ENCODE measurements around the gene FBRSL1. TPM values are rescaled to one million over a fixed set of nuclear protein-coding genes. Genes with fewer than 3 reads are reported as not detected.
"Not testable (repeated sequence)": the region's sequence is repeated elsewhere in the genome, so short reads cannot be mapped to it uniquely, and the experiment has no call there.

The FBRSL1 gene
- 4.4 and 4.8 TPM in 2 replicates for total RNA-seq

DNA sequence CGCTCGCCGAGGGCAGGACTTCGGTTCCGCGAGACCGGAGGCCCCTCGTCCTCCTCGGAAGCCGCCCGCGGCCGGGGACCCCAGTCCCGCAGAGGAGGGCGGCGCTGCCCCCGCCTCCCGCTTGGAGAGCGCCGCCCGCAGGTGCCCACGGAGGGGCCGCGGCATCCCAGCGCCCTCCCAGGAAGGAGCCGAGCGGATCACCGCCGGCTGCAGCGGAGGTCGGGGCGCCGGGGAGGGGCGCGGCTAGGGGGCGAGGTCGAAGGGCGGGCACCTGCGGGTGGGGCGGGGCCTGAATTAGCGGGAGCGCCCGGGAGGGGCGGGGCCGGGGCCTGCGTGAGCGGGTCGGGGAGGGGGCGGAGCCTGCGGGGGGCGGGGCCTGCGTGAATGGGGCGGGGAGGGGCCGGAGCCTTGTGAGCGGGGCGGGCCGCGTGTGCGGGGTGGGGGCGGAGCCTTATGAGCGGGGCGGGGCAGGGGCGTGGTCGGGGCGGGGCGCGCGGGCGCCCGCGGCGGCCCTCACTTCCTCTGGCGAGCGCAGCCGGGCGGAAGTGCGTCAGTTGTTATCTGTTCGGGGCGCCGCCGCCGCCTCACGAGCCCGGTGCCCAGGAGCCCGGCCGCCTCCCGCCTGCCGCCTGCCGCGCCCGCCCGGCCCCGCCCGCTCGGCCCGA is at the start of gene FBRSL1:
Gene FBRSL1, plus strand, starts transcription at position 550 of the 665 bp plus-strand sequence.
- DNase-seq, result peak; percentile 90

- not testable (repeated sequence) for DNase-seq
These were observed 49.5 kb upstream of the FBRSL1 start for GRCh38 chr12:132440420-132440819.

- DNase-seq, result no peak
These were observed 47.8 kb upstream of the FBRSL1 start for GRCh38 chr12:132441871-132442863.

- DNase-seq, result no peak
These were observed 46.9 kb upstream of the FBRSL1 start for GRCh38 chr12:132443091-132443490.

DNA sequence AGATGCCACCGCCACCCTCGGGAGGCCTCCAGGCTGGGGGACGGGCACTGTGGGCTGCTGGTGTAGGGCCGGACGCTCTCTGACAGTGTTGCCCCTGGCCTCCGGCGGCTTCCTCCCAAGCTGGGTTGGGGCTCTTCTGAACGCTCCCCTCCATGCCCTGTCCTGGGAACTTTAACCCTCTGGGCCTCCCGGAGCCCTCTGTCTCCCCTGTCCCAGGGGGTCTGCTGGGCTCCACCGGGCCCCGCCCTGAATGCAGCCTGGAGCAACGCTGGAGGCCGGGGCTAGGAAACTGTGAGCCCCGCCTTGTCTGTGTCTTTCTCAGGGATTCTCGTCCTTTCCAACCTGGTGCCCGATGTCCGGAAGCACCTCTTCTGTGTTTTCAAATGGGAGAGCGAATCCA is 45.7 kb upstream of the FBRSL1 start:
- DNase-seq, result no peak

GRCh38 chr12:132444957-132445883 is 44.7 kb upstream of the FBRSL1 start:
- DNase-seq, result no peak

DNA sequence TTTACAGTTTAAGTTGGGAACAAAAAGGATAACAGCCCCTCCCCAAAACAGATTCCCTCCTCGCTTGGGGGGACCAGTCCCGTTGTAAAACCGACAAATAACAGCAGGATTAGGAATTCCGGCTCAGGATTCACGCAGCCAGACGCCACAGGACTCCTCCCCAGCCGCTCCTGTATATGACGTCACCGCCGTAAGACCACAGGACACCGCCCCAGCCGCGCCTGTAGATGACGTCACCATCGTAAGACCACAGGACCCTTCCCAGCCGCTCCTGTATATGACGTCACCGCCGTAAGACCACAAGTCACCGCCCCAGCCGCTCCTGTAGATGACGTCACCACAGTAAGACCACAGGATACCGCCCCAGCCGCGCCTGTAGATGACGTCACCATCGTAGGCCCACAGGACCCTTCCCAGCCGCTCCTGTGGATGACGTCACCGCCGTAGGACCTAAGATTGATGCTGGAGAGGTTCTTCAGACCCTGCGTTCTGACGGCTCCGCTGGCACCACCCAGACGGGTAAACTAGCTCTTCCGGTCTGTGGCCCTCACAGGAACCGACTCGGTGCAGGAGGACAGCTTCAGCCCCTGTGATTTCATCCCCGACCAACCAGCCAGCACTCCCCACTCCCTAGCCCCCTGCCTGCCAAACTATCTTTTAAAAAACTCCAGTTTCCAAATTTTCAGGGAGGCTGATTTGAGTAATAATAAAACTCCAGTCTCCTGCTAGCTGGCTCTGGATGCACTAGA is 43.9 kb upstream of the FBRSL1 start:
- DNase-seq, result peak; percentile 69

DNA sequence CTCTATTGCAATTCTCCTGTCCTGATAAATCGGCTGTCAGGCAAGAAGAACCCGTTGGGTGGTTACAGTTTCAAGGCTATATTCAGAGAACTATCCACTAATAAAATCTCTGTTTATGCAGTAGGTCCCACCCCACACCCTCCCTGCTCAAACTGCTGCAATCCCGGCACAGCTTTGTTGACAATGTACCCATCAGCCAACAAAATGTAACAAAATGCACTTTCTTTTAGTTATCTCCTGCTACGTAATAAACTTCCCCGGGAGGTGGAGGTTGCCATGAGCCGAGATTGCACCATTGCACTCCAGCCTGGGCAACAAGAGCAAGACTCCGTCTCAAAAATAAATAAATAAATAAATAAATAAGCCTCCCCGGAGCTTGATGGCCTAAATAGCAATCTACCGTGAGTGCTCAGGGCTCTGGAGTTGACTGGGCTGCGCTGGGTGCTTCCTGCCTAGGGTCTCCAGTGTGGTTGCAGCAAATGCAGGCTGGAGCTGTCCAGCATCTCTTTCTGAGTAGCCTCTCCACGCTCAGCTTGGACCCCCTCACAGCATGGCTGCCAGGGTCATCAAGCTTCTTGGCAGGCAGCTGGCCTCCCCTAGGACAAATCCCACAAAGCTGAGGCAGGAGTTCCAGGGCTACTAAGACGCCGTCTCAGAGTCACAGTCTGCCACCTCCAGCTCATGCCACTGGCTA is 43.2 kb upstream of the FBRSL1 start:
- DNase-seq, result no peak

DNA sequence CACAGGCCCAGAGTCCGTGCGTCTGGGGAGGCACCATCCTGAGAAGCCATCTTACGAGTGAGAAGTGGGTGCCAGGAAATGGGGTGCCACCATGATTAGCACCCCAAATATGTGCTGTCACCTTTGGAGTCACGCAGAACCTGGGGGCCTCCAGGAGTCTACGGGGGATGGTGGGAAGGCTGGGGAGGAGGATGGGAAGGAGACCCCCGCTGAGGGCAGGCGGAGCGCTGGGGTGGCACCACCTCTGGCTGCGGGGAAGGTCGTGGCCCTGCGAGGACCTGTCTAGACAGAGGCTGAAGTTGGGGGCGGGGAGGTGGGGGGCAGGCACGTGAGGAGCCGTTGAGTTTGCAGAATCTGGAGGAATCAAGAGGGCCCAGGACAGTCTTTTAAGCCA is 42.6 kb upstream of the FBRSL1 start:
- no peak for DNase-seq

DNA sequence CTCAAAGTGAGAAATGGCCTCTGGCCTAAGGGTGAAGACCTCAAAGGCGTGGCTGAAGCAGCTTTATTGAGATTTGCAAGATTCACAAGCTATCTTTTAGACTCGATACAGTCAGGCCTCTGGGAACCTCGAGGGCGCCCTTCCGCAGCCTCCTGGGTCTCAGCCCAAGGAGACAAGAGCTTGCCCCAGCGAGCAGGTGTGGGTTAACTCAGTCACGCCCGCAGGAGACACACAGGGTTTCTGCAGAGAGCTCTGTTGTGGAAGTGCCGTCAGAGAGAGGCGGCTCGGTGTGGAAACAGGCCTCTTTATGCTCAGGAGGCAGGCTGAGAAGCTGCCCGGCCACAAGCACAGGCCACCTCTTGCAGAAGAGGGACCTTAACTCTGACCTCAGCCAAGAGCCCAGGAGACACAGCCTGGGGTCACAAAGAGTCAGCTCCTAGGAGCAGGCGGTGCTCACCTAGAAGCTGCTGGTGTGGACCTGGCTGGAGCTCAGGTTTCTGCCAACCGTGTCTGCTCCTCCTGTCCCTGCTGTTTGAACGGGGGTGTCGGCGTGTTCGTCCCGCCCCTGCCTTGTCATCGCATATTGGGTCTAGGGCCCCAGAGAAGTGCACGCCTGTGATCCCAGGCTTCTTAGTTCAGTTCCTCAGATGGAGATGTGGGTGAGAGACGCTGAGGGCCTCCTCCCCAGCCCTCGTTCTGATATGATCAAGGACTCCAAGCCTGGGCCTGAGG is 42.1 kb upstream of the FBRSL1 start:
- DNase-seq, result no peak

DNA sequence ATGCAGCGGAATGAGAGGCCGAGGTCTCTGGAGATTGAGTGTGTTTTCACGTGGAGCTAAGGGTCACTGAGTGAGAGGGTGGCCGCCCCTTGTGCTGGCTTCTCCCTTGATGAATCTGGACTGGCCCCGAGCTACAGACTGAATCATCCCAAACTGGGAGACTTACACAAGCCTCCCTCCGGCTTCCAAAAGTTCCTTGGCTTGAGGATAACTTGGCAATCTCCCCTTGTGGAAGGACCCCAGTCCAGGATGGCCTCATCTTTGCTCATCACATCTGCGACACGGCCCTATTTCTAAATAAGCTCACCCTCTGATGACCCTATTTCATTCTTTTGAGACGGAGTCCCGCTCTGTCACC is 41.5 kb upstream of the FBRSL1 start:
- DNase-seq, result no peak

GRCh38 chr12:132449565-132450417 is 40.2 kb upstream of the FBRSL1 start:
- DNase-seq, result no peak

DNA sequence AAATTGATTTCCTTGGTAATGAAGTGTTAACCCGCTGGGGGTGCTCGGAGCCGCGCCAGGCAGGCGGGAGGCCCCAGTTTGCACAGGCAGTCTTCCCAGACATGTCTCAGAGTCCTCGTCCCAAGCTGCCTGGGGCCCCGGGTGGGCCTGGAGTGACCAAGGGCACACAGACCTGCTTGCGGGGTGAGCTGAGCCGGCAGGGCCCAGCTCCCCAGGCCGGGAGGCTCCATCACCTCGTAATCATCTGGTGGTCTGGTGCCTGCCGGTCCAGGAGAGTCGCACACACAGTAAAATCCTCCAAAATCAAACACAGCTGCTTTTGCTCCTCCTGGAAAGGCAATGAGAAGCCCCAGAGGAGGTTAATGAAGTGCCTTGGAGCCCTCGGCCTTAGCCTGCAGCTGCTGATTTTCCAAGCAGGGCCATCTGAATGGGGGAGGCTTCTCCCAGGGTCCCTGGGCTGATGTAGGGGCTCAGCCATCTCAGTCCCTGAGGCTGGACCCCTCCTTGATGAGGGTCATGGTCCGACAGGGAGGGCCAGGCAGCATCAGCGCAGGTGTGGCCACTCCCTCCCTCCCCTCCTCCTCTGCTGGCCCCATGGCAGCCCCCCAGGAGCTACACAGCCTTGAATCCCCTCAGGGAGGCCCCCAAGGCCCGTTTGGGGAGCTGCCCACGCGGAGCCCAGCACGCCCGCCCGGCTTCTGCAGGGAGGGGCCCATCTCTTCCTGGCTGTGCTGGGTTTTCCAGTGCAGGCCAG is 39.4 kb upstream of the FBRSL1 start:
- no peak for DNase-seq

GRCh38 chr12:132451172-132451835 is 38.6 kb upstream of the FBRSL1 start:
- DNase-seq, result no peak

GRCh38 chr12:132451836-132452195 is 38.1 kb upstream of the FBRSL1 start:
- no peak for DNase-seq

DNA sequence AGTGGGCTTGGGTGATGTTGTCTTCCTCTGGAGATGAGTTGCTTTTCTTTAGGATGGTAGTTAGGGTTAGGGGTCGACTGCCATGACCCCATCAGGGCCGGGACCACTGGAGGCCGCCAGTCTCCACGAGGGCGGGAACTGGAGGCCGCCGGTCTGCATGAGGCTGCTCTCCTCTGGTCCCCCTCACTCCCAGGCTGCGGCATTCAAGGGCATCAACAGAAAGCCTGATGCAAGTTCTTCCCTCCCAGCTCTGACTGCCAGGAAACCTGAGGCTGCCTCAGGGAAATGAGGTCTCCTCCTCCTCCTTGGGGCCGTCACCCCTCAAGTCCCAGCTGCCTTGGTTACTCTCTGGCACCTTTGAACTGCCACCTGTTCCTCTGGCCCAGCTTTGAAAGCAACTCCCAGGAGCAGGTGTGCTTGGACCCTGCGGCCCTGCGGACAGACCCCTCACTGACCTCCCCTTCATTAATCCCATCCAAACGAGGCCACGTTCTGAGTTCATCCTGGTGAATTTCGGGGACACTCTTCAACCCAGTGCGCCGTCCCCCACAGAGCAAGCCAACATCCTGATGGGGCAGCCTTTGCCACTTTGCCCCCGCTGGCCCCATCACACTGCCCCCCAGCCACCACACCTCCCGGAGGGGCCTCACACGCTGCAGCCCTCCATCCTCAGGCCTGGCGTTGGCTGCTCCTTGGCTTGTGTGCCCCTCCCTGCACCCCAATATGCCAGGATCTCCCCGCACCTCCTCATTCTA is 37.2 kb upstream of the FBRSL1 start:
- no peak for DNase-seq

DNA sequence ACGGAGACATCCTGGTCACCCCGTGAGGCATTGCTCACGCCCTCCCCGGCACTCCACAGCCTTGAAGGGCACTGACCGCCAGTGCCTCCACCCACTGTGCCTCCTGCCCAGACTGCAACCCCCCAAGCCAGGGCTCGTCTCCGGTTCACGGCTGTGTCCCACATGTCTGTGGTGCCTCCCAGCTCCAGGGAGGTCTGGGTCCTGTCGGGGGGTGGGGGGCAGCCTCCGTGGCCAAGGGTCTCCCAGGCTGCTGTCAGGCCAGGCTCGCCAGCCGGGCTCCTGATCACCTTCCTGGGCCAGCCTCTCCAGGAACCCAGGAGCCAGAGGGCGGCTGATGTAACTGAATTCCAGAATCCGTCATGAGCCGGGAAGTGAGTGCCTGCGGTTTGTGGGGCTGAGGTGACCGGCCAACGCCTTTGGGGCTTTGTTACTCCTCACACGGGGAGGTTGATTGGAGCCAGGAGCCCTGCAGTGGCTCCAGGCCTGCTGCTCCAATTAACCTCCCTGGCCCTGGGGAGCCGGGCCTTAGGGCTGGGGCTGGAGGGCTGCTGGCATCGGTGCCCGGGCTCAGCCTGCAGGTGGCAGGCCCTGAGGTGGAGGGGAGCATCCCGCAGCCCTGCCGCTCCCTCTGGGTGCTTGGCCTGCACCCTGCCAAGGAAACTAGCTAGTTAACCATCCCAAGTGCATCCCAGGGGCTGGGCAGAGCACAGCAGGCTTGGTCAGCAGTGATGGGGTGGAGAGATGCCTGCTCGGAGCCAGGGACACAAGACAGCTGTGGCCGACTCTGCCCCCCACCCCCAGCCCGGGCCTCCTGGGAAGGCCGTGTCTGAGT is 36.4 kb upstream of the FBRSL1 start:
- DNase-seq, result no peak

Data from dermis blood vessel endothelial cell (primary cell).